Gastrocnemius medialis (tissue), 4 donors: ENCODE measurements around the gene GPR161.

Source experiments
- POLR2A ChIP-seq, 2 donors: fragments of 450-650 bp; IDR thresholded peaks; one replicate each; pipeline ENCODE4 v1.6.1; 2017; ENCODE audit warnings: antibody characterized with exemption in 2 of 2, mild to moderate bottlenecking in 2 of 2, moderate library complexity in 2 of 2
- TF ChIP-seq, protein P1 (sequence below), 5 experiments: fragments of 450-650 bp in 3 of 5; fragments of 200-600 bp in 2 of 5; sonication (generic) in 2 of 5; IDR thresholded peaks in 4 of 5; conservative IDR thresholded peaks in 1 of 5; 1 replicate in 4 of 5; 2 replicates in 1 of 5; pipeline ENCODE4 v1.5.1; 2016 to 2019; ENCODE audit warnings: antibody characterized with exemption in 5 of 5, mild to moderate bottlenecking in 3 of 5, moderate library complexity in 3 of 5

DNA sequence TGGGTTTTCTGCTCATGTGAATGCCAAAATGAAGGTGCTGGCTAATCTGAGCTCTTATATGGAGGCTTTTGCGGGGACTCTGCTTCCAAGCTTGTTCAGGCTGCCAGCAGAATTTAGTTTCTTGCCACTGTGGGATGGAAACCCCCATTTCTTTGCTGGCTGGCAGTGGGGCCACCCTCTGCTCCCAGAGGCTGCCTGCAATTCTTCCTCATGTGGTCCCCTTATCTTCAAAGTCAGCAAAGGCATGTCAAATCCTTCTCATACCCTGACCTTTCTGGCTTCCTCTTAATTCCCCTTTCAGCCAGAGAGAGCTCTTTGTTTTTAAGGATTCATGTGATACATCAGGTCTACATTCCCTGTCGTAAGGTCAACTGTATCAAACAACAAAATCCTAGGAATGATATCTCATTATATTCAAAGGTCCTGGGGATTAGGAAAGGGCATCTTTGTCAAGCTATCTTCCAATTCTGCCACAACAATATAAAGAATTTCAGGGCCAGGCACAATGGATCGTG lies 5.2 kb upstream of the GPR161 start:
- TF ChIP-seq, protein P1, sequence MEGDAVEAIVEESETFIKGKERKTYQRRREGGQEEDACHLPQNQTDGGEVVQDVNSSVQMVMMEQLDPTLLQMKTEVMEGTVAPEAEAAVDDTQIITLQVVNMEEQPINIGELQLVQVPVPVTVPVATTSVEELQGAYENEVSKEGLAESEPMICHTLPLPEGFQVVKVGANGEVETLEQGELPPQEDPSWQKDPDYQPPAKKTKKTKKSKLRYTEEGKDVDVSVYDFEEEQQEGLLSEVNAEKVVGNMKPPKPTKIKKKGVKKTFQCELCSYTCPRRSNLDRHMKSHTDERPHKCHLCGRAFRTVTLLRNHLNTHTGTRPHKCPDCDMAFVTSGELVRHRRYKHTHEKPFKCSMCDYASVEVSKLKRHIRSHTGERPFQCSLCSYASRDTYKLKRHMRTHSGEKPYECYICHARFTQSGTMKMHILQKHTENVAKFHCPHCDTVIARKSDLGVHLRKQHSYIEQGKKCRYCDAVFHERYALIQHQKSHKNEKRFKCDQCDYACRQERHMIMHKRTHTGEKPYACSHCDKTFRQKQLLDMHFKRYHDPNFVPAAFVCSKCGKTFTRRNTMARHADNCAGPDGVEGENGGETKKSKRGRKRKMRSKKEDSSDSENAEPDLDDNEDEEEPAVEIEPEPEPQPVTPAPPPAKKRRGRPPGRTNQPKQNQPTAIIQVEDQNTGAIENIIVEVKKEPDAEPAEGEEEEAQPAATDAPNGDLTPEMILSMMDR (IDR thresholded peaks at IDR 0.05 in 4 of 5, conservative IDR thresholded peaks at IDR 0.05 in 1 of 5), result no peak
- TF ChIP-seq POLR2A (IDR thresholded peaks at IDR 0.05), result no peak
